ENCODE measurements around the gene TMEM63A. TPM values are rescaled to one million over a fixed set of nuclear protein-coding genes. Genes with fewer than 3 reads are reported as not detected.
"Not testable (repeated sequence)": the region's sequence is repeated elsewhere in the genome, so short reads cannot be mapped to it uniquely, and the experiment has no call there.

The TMEM63A gene
- total RNA-seq, 1 experiment from 2014 or later, result 6.4 TPM

DNA sequence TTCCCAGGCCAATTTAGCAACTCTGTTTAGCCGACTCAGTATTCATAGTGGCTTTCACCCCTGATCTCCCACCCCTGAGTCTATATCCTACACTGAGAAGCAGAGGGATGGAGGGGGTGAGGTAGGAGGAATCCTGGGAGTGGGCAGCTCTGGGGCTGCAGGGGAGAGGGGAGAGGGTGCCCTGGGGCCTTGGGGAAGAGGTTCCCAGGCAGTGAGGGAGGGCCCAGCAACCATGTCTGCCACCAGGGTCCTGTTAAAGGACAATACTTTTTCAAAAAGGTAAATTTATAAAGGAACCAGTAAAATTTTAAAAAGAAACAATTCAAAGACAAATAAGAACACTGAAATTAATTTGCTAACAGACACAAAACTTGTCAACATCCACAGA is 42.0 kb downstream of the TMEM63A start:
- no peak for DNase-seq (ENCODE audit: low read depth)
- in situ Hi-C loops (cut with HindIII; ENCODE audit: low pct_unique_long_range_greater_than_20kb, low sequenced_read_pairs), result no loop called here

DNA sequence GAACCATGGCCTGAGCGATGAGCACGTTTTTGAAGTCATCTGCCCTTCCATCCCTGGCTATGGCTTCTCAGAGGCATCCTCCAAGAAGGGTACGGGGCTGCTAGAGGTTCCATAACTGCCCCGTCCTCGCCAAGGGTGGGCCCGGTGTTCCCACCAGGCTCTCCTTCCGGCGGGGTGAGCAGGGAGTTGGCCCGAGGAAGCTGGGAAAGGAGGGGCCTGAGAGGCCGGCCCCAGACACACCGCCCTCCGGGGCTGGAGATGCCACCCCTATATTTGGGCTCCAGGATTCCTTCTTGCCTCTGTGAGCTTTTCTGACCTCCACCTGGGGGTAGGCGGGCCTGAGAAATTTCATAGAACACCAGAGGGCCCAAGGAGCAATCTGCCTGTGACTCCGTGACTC is 43.4 kb downstream of the TMEM63A start:
- DNase-seq (ENCODE audit: low read depth), result no peak
- in situ Hi-C loops (cut with HindIII; ENCODE audit: low pct_unique_long_range_greater_than_20kb, low sequenced_read_pairs), result no loop called here

DNA sequence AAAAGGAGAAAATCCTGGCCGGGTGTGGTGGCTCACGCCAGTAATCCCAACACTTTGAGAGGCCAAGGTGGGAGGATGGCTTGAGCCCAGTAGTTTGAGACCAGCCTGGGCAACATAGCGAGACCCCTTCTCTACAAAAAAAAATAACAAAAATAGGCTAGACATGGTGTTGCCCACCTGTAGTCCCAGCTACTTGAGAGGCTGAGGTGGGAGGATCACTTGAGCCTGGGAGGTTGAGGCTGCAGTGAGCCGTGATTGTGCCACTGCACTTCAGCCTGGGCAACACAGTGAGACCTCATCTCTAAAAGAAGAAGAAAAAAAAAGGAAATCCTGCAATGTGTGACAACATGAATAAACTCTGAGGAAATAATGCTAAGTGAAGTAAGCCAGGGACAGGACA is 45.9 kb downstream of the TMEM63A start:
- DNase-seq (ENCODE audit: low read depth); in situ Hi-C loops (cut with HindIII; ENCODE audit: low pct_unique_long_range_greater_than_20kb, low sequenced_read_pairs): not testable (repeated sequence)

DNA sequence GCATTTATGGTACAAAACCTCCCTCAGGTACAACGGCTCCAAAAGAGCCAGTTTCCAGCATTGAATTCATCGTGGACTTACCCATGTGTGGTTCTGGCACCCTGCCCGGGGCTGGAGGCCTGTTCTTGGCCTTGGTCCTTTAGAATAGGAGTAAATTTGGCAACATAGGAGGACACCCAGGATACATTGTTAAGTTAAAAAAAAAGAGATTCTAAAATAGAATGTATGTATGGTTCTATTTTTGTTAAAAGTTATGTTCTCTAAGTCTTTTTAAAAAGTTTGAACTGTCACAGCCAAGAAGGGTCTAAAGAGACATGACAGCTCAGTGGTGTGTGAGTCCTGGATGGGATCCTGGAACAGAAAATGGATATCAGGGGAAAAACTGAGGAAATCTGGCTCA is 46.3 kb downstream of the TMEM63A start:
- in situ Hi-C loops (cut with HindIII; ENCODE audit: low pct_unique_long_range_greater_than_20kb, low sequenced_read_pairs), result no loop called here
- no peak for DNase-seq (ENCODE audit: low read depth)

DNA sequence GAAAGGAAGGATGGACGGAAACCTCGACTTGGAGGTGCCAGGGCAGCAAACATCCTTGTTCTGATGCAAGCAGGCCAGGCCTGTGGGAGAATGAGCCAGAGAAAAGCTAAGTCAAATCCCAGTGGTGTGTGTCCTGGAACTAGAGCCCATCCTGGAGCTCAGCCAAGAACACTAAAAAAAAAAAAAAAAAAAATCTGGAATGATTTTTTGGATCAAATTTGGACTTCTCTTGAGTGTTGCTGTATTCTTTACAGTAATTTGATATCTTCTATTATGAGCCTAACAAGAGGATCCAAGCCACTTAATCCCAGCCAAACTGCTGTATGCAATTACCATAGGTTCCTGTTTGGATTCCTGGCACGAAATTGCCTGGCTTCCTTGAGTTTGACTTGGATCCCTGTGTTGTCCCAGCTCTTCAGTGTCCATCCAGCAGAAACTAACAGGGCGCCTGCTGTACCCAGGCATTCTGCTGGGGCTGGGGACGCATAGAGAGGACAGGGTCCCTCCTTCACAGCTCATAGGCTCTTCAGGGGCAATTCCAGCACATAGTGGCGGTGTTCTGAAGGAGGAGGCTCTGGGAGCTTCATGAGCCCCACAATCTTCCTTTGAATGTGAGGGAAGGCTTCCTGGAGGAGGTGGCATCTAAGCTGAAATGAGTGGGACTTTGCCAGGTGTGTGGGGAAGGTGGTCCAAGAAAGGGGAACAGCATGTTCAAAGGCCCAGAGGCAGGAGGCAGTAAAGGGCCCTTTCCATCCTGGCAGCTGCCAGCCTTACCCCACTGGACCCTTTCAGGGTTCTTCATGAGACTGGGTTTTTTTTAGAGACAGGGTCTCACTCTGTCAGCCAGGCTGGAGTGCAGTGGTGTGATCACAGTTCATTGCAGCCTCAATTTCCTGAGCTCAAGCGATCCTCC is 47.5 kb downstream of the TMEM63A start:
- DNase-seq (ENCODE audit: low read depth), result no peak
- in situ Hi-C loops (cut with HindIII; ENCODE audit: low pct_unique_long_range_greater_than_20kb, low sequenced_read_pairs), result no loop called here

DNA sequence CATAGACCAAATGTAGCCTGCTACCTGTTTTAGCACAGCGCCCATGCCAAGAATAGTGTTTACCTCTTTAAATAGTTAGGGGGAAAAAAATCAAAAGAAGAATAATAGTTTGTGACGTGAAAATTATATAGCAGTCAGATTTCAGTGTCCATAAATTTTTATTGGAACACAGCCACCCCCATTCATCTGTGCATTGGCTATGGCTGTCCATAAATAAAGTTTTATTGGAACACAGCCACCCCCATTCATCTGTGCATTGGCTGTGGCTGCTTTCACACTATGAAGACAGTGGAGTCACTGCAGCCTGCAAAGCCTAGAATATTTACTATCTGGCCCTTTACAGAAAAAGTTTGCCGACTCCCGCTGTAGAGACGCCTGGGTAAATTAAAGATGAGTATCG is 51.3 kb downstream of the TMEM63A start:
- in situ Hi-C loops (cut with HindIII; ENCODE audit: low pct_unique_long_range_greater_than_20kb, low sequenced_read_pairs), result no loop called here
- DNase-seq (ENCODE audit: low read depth), result no peak

DNA sequence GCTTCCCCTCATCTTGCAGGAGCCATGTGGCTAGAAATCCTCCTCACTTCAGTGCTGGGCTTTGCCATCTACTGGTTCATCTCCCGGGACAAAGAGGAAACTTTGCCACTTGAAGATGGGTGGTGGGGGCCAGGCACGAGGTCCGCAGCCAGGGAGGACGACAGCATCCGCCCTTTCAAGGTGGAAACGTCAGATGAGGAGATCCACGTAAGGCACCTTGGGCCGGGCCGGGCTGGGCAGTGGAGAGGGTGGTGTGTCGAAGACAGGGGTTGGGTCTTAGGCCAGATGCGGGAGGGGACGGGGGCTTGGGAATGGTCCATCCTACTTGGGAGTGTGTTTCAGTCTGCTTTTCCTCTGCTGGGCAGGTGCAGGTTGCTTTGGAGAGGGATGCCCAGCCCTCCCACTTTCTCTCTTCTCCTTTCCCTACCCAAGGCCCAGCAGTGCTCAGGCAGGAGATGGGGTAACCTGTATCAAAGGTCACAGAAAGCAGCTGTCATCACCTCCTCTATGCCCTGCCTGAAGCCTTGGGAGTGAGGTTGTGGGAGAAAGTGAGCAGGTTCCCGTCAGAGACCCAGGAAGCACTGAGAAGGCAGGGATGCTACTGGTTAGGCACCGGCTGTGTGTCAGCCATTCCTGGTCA is 53.4 kb downstream of the TMEM63A start:
- in situ Hi-C loops (cut with HindIII; ENCODE audit: low pct_unique_long_range_greater_than_20kb, low sequenced_read_pairs), result no loop called here
- DNase-seq (ENCODE audit: low read depth), result no peak

DNA sequence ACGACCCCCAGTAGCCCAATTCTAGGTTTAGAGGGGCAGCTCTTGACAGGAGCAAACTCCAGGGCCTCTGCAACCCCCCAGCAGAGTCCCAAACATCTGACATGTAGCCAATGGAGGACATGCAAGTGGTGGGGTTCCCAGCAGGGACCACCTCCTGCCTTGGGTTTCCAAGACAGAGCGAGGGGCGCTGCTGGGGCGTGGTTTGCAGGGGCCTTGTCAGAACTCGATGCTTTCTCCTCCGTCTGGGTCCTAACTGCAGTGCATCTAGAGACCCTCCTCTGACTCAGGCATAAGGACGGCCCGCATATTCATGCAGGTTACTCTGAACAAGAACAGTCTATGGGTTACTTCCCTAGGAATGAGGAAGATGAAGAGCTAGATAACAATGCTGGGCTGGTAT is 55.1 kb downstream of the TMEM63A start:
- no peak for DNase-seq (ENCODE audit: low read depth)
- in situ Hi-C loops (cut with HindIII; ENCODE audit: low pct_unique_long_range_greater_than_20kb, low sequenced_read_pairs), result no loop called here

DNA sequence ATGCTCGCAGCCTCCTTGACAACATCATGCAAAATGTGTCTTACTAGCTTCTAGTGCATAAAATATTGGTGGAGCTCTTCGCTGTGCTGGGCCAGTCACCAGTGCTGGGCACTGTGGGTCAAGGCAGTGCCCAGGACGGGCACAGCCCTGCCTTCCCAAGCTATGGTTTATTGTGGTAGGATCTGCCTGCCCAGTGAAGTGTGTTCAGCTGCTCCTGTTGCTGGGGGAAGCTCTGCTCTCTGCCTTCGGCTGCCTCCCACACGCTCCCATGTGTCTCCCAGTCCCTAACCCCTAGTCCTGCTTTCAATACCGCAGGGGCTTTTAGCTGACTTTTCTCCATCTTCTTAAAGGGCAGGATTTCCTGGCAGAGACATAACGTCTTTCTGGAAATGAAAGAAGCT is 56.6 kb downstream of the TMEM63A start:
- in situ Hi-C loops (cut with HindIII; ENCODE audit: low pct_unique_long_range_greater_than_20kb, low sequenced_read_pairs), result no loop called here

DNA sequence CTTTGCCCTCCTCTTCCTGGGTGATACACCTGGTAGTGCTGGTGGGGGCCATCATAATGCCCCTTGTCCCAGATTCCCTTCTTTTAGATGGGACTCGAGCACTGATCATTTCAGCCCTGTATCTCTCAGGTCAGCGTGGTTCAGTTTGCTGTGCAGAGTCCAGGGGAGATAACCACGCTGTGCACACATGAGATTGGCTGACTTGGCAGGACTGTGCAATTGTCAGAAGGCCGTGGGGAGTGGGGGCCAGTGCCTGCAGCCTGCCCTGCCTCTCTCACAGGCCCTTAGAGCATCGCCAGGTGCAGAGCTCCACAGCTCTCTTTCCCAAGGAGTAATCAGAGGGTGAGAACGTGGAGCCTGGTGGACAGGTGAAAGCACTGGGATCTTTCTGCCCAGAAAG is 57.1 kb downstream of the TMEM63A start:
- DNase-seq (ENCODE audit: low read depth), result no peak
- in situ Hi-C loops (cut with HindIII; ENCODE audit: low pct_unique_long_range_greater_than_20kb, low sequenced_read_pairs), result no loop called here

More for the DNA sequence above, 56.6 kb downstream of the TMEM63A start:
- DNase-seq (ENCODE audit: low read depth), result no peak

DNA sequence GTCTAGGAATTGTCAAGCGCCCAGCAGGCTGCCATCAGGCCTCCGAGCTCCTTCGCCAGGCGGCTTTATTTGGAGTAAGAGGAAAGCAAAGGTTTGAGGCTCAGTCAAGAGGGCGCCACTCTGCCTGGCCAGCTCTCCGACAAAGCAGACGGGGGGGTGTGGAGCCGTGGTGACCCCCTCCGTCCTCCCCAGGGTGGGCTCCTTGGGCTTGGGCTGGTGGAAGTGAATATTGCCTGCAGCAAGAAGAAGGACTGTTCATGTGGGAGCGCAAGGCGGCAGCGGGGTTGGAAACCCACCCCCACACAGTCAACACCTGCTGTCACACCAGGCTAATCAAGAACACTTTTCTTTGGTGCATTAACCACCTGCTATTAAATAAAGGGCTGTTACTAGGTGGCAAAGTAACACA is 57.6 kb downstream of the TMEM63A start:
- no peak for DNase-seq (ENCODE audit: low read depth)
- in situ Hi-C loops (cut with HindIII; ENCODE audit: low pct_unique_long_range_greater_than_20kb, low sequenced_read_pairs), result no loop called here

DNA sequence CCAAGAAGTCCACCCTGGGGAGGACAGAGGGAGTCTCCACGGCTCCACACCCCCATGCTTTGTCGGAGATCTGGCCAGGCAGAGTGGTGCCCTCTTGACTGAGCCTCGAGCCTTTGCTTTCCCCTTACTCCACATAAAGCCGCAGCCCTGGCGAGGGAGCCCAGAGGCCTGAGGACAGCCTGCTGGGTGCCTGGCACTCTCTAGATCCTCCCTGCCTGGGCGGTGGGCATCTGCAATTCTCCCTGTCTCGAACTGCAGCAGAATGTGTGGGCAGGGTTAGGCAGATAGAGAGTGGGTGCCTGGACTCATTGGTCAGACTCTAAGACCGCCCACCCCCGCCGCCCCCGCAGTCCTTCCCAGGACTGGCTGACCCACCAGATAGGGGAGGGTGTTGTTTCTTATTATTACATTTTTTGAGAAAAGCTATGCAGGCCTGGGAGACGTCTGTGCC is 58.3 kb downstream of the TMEM63A start:
- in situ Hi-C loops (cut with HindIII; ENCODE audit: low pct_unique_long_range_greater_than_20kb, low sequenced_read_pairs), result no loop called here
- DNase-seq (ENCODE audit: low read depth), result no peak

DNA sequence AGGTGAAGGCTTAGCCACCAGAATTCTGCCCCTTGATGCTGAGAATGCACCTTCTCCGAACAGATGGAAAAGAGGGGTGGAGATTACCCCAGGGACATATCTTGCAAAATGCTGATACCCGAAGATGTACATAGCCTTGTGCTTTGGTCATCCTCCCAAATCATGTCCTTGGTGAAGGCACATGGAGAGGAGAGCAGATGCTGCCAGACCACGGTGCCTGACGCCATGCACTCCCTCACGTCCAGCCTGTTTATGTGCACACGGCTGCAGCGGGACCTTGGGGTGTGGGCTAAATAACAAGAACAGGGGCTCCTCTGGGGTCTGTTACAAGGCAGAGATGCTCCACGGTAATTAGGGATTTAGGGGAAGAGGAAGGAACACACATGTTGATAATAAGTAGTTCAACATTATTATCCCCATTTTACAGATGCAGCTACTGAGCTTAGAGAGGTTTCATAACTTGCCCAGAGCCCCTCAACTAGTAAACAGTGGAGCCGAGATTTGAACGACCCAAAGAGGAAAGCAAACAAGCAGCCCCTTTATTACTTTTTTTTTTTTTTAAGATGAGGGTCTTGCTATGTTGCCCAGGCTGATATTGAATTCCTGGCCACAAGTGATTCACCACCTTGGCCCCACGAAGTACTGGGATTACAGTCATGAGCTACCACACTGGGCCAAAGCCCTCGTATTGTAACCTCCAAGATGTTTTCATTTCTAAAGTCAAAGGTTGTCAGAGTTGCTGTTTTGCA is 59.4 kb downstream of the TMEM63A start:
- in situ Hi-C loops (cut with HindIII; ENCODE audit: low pct_unique_long_range_greater_than_20kb, low sequenced_read_pairs), result no loop called here
- DNase-seq (ENCODE audit: low read depth), result no peak

DNA sequence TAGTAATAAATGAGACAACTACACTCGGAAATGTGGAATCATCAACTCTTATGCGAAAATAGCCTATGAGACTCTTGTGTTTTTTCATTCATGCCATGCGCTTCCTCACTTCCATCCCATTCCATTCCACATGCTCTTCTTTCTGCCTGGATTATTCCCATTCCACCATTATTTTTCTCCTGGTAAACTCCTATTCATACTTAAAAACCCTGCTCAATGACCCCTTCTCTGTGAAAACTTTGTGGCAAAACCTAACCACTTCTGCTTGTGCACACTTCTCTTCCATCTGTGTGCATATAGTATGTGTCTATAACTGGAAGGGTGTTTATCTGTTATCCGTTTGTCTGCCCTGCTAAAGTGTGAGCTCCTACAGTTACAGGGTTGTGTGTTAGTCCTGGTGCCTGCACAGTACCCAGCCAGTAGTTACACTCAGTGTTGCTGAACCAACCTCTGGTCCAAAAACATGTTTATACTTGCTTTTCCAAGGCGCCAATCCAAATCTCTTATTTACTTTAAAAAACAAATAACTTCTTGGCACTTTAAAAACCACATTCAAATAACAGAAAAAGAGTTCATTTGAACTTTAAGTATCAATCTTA is 61.6 kb downstream of the TMEM63A start:
- in situ Hi-C loops (cut with HindIII; ENCODE audit: low pct_unique_long_range_greater_than_20kb, low sequenced_read_pairs), result no loop called here

DNA sequence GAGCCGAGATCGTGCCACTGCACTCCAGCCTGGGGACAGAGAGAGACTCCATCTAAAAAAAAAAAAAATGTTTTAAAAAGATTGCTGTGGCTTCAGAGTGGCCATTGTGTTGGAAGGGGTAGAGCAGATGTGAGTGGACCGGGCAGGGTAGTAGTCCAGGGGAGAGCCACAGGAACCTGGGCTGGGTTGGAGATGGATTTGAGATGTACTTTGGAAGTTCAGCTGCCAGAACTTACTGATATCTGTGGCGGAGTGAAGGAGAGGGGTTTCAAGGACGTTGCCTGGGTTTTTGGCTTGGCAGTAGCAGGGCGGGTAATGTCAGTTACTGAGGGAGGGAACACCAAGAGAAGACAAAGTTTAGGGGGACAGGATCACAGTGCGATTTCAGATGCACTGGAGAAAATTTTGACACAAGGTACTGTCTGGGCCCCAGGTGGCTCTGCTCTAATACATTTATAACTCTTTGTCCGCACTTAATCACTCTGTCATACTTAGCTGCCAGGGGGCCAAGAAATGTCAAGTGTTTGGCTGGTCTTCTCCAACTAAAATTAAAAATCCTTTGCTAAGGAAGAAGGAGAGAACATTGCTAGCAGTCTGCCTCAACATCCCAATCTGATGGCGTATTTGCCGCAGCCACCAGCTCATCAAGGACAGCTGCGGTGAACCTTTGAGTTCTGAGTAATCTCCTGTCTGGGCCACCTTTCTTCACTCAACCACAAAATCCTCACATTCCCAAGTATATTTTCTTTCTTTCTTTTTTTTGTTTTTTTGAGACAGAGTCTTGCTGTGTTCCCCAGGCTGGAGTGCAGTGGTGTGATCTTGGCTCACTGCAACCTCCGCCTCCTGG is 62.6 kb downstream of the TMEM63A start:
- in situ Hi-C loops (cut with HindIII; ENCODE audit: low pct_unique_long_range_greater_than_20kb, low sequenced_read_pairs), result no loop called here
- no peak for DNase-seq (ENCODE audit: low read depth)

More for the DNA sequence above, 61.6 kb downstream of the TMEM63A start:
- DNase-seq (ENCODE audit: low read depth), result no peak

DNA sequence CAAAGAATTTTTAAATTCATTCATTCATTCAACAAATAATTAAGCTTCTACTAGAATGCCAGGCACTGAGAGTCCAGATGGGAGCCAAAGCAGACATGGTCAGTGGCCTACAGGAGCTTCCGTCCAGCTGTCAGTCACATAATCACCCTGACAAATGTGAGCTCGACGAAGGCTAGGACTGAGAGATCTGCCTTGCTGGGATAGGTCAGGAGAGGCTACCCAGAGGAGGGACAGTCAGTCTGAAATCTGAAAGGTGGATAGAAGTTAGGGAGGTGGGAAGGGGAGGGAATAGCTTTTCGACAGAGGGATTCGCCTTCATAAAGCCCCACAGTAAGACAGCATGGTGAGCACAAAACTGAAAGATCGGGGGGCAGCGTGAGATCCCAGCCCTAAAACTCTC is 64.0 kb downstream of the TMEM63A start:
- in situ Hi-C loops (cut with HindIII; ENCODE audit: low pct_unique_long_range_greater_than_20kb, low sequenced_read_pairs), result no loop called here
- peak; percentile 10 for DNase-seq (ENCODE audit: low read depth)

DNA sequence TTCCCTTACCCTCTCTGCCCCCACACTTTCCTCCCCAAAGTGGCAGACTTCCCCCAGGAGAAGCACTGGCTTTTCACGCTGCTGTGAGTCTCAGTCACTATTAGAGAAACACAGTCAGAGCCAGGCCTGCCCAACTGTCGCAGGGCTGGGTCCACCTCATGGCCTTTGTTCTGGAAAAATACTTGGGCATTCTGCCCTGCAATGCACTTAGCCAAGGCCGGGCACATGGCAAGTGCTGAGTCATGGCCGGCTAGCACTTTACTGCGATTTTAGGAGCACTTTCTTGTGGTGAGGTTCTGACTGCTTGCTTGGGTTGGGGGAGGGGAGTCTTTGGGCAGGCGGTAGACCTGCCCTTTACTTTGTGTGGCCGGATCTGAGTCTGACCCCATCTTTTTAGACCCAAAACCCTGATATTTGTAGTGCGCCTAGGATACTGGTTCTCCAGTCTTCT is 64.5 kb downstream of the TMEM63A start:
- in situ Hi-C loops (cut with HindIII; ENCODE audit: low pct_unique_long_range_greater_than_20kb, low sequenced_read_pairs), result no loop called here
- DNase-seq (ENCODE audit: low read depth), result peak; percentile 91
